ENCODE results near the gene TXNIP.

TXNIP gene

DNA sequence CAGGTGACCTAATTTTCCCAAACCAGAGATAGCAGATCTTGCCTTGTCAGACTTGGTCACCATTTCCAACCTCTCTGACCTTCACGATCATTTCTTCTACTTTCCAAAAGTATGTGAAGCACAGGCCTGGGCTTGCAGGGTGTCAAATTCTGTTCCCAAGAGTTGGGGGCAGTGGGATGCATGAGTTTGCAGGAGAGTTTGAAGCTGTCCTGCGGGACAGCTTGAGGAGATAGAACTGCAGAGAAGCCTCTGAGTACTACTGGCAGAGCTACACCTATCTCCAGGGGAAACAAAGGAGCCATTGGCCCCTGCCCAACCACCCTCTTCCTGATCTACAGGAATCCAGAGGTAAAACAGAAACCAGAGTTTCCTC, 11.3 kb downstream of the TXNIP start:
- DNase-seq (ENCODE audit: low read depth) = no peak
- no peak overlapping the region for H3K4me3 ChIP-seq (ENCODE audit: low read depth, low read length)
- in situ Hi-C loops (cut with HindIII; ENCODE audit: low sequenced_read_pairs) = no loop called here
- TF ChIP-seq, protein P1, sequence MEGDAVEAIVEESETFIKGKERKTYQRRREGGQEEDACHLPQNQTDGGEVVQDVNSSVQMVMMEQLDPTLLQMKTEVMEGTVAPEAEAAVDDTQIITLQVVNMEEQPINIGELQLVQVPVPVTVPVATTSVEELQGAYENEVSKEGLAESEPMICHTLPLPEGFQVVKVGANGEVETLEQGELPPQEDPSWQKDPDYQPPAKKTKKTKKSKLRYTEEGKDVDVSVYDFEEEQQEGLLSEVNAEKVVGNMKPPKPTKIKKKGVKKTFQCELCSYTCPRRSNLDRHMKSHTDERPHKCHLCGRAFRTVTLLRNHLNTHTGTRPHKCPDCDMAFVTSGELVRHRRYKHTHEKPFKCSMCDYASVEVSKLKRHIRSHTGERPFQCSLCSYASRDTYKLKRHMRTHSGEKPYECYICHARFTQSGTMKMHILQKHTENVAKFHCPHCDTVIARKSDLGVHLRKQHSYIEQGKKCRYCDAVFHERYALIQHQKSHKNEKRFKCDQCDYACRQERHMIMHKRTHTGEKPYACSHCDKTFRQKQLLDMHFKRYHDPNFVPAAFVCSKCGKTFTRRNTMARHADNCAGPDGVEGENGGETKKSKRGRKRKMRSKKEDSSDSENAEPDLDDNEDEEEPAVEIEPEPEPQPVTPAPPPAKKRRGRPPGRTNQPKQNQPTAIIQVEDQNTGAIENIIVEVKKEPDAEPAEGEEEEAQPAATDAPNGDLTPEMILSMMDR (IDR thresholded peaks at IDR 0.05; ENCODE audit: low read depth, low read length, missing control alignments) = no peak

GRCh38 chr1:145983960-145984830, 12.2 kb downstream of the TXNIP start:
- no peak for DNase-seq (ENCODE audit: low read depth)
- TF ChIP-seq, protein P1 (IDR thresholded peaks at IDR 0.05; ENCODE audit: low read depth, low read length, missing control alignments) = no peak
- H3K4me3 ChIP-seq (ENCODE audit: low read depth, low read length) = no peak overlapping the region
- in situ Hi-C loops (cut with HindIII; ENCODE audit: low sequenced_read_pairs) = no loop called here

- in situ Hi-C loops (cut with HindIII; ENCODE audit: low sequenced_read_pairs) = no loop called here
- no peak overlapping the region for H3K4me3 ChIP-seq (ENCODE audit: low read depth, low read length)
- TF ChIP-seq, protein P1 (IDR thresholded peaks at IDR 0.05; ENCODE audit: low read depth, low read length, missing control alignments) = no peak
- no peak for DNase-seq (ENCODE audit: low read depth)
Observed at GRCh38 chr1:145983206-145983675, 13.1 kb downstream of the TXNIP start.

- in situ Hi-C loops (cut with HindIII; ENCODE audit: low sequenced_read_pairs) = no loop called here
- no peak overlapping the region for H3K4me3 ChIP-seq (ENCODE audit: low read depth, low read length)
- DNase-seq (ENCODE audit: low read depth) = no peak
- TF ChIP-seq, protein P1 (IDR thresholded peaks at IDR 0.05; ENCODE audit: low read depth, low read length, missing control alignments) = no peak
Observed at GRCh38 chr1:145982010-145982723, 14.2 kb downstream of the TXNIP start.

DNA sequence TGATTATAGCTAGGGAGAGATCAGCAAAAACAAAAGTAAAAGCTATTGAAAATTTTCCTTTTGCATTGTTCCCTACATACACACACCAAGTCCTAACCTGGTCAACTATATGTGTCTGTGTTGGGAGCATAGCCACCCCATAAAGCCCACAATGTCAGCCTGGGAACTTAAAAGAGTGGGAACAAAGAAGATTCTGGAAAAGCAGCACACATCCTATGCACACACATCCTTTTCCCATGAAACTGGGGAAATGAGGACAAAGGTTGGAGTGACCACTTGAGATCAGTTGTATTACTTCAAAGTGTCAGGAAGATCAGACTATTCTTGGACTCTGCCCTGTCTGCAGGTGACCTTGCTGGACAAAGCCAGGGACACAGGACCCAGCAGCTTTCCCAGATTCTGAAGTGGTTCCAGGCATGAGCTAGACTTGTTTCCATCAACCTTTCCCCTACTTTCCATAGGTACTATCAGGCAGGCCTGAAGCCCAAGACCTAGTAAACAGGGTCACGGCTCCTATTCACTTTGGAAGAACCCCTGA, 15.9 kb downstream of the TXNIP start:
- in situ Hi-C loops (cut with HindIII; ENCODE audit: low sequenced_read_pairs) = no loop called here
- TF ChIP-seq, protein P1 (IDR thresholded peaks at IDR 0.05; ENCODE audit: low read depth, low read length, missing control alignments) = no peak
- no peak overlapping the region for H3K4me3 ChIP-seq (ENCODE audit: low read depth, low read length)
- no peak for DNase-seq (ENCODE audit: low read depth)

- no peak for DNase-seq (ENCODE audit: low read depth)
- no peak overlapping the region for H3K4me3 ChIP-seq (ENCODE audit: low read depth, low read length)
- TF ChIP-seq, protein P1 (IDR thresholded peaks at IDR 0.05; ENCODE audit: low read depth, low read length, missing control alignments) = no peak
- in situ Hi-C loops (cut with HindIII; ENCODE audit: low sequenced_read_pairs) = no loop called here
Observed at GRCh38 chr1:145979746-145980456, 16.5 kb downstream of the TXNIP start.

Data from astrocyte of the cerebellum (primary cell).